ENCODE measurements around the gene PRKCZ. TPM values are rescaled to one million over a fixed set of nuclear protein-coding genes. Genes with fewer than 3 reads are reported as not detected.

PRKCZ gene
- total RNA-seq, 1 experiment from 2014 or later: 56.8 TPM

DNA sequence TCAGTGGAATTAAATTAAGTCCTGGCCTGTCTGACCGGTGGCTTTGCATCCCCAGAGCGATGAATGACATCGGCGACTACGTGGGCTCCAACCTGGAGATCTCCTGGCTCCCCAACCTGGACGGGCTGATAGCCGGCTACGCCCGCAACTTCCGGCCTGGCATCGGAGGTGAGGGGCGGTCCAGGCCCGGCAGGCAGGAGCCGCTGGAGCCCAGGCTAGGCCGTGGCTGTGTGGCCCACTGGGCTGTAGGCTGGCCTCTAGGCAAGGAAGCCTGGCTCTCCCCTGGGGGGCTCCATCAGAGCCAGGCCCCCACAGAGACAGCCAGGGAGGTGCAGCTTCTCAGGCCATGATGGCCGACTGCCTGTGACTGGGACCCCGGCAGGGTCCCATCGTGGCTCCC, 25.3 kb upstream of the PRKCZ start:
- Histone ChIP-seq H3K9me3 (ENCODE audit: low read length) (no peaks in the 10 kb centered on the region), H3K9me2 (replicated peaks; ENCODE audit: low read length) (no peaks in the 10 kb centered on the region), H3F3A (ENCODE audit: low read length, unreplicated experiment) (no peaks in the 10 kb centered on the region), H3K36me3 (ENCODE audit: low read depth, low read length) (no peaks in the 10 kb centered on the region), H3K27me3 (ENCODE audit: low read length) (peaks cover 27% of the 10 kb centered on the region), H4K20me1 (ENCODE audit: low read length) (no peaks in the 10 kb centered on the region), H3K27ac (ENCODE audit: low read length) (no peak overlapping the region), H3K4me3 (ENCODE audit: low read length) (no peak overlapping the region), H3K4me2 (ENCODE audit: low read length) (no peak overlapping the region), H2AFZ (ENCODE audit: low read length) (no peak overlapping the region), H3K79me2 (ENCODE audit: low read length) (no peaks in the 10 kb centered on the region), H3K4me1 (ENCODE audit: insufficient read depth, low read length) (no peaks in the 10 kb centered on the region), H3K9ac (ENCODE audit: low read length) (no peak overlapping the region)
- CTCF ChIA-PET: no interaction called here
- intact Hi-C loops (cut with micrococcal nuclease): no loop called here
- POLR2A ChIA-PET (ENCODE audit: unreplicated experiment): no interaction called here
- BruUV-seq (replicated peaks): no TSS peak
- TF ChIP-seq CTCF (conservative IDR thresholded peaks at IDR 0.05; ENCODE audit: low read depth, low read length) (no peak), EZH2 (IDR thresholded peaks at IDR 0.05; ENCODE audit: low read length, unreplicated experiment) (no peak), EZH2phosphoT487 (IDR thresholded peaks at IDR 0.05; ENCODE audit: borderline replicate concordance, low read length) (no peak)
- ATAC-seq (no peak), DNase-seq (no peak)

- H3F3A ChIP-seq (ENCODE audit: low read length, unreplicated experiment): no peaks in the 10 kb centered on the region
- ChIA-PET CTCF (no interaction called here), POLR2A (ENCODE audit: unreplicated experiment) (no interaction called here)
- no peaks in the 10 kb centered on the region for H3K79me2 ChIP-seq (ENCODE audit: low read length)
- peaks cover 21% of the 10 kb centered on the region for H3K27me3 ChIP-seq (ENCODE audit: low read length)
- no peaks in the 10 kb centered on the region for H3K36me3 ChIP-seq (ENCODE audit: low read depth, low read length)
- ATAC-seq (no peak), DNase-seq (no peak)
- intact Hi-C loops (cut with micrococcal nuclease): no loop called here
- H3K4me1 ChIP-seq (ENCODE audit: insufficient read depth, low read length): no peaks in the 10 kb centered on the region
- no peak overlapping the region for H2AFZ ChIP-seq (ENCODE audit: low read length)
- no peaks in the 10 kb centered on the region for H3K9me2 ChIP-seq (replicated peaks; ENCODE audit: low read length)
- H3K9me3 ChIP-seq (ENCODE audit: low read length): no peaks in the 10 kb centered on the region
- no peaks in the 10 kb centered on the region for H4K20me1 ChIP-seq (ENCODE audit: low read length)
- no peak overlapping the region for H3K4me3 ChIP-seq (ENCODE audit: low read length)
- no peak overlapping the region for H3K9ac ChIP-seq (ENCODE audit: low read length)
- H3K4me2 ChIP-seq (ENCODE audit: low read length): no peak overlapping the region
- TF ChIP-seq EZH2phosphoT487 (IDR thresholded peaks at IDR 0.05; ENCODE audit: borderline replicate concordance, low read length): no peak
- TF ChIP-seq CTCF (conservative IDR thresholded peaks at IDR 0.05; ENCODE audit: low read depth, low read length): no peak
- no peak for TF ChIP-seq EZH2 (IDR thresholded peaks at IDR 0.05; ENCODE audit: low read length, unreplicated experiment)
- BruUV-seq (replicated peaks): no TSS peak
- no peak overlapping the region for H3K27ac ChIP-seq (ENCODE audit: low read length)
Observed at GRCh38 chr1:2025491-2025981, 24.7 kb upstream of the PRKCZ start.

GRCh38 chr1:2027961-2028583, 22.1 kb upstream of the PRKCZ start:
- no peaks in the 10 kb centered on the region for H3K4me1 ChIP-seq (ENCODE audit: insufficient read depth, low read length)
- ChIA-PET POLR2A (ENCODE audit: unreplicated experiment) (no interaction called here), CTCF (no interaction called here)
- intact Hi-C loops (cut with micrococcal nuclease): no loop called here
- H3K36me3 ChIP-seq (ENCODE audit: low read depth, low read length): no peaks in the 10 kb centered on the region
- BruUV-seq (replicated peaks): no TSS peak
- no peaks in the 10 kb centered on the region for H4K20me1 ChIP-seq (ENCODE audit: low read length)
- no peak for DNase-seq
- no peaks in the 10 kb centered on the region for H3K79me2 ChIP-seq (ENCODE audit: low read length)
- H3K27me3 ChIP-seq (ENCODE audit: low read length): 0 out of 2 replicates have a peak, but pooled peaks cover 3% of the 10 kb centered on the region
- no peaks in the 10 kb centered on the region for H3F3A ChIP-seq (ENCODE audit: low read length, unreplicated experiment)
- H3K9me3 ChIP-seq (ENCODE audit: low read length): no peaks in the 10 kb centered on the region
- no peaks in the 10 kb centered on the region for H3K9me2 ChIP-seq (replicated peaks; ENCODE audit: low read length)
- TF ChIP-seq EZH2 (IDR thresholded peaks at IDR 0.05; ENCODE audit: low read length, unreplicated experiment): no peak
- TF ChIP-seq CTCF (conservative IDR thresholded peaks at IDR 0.05; ENCODE audit: low read depth, low read length): no peak
- TF ChIP-seq EZH2phosphoT487 (IDR thresholded peaks at IDR 0.05; ENCODE audit: borderline replicate concordance, low read length): no peak
- no peak overlapping the region for H2AFZ ChIP-seq (ENCODE audit: low read length)
- no peak overlapping the region for H3K4me2 ChIP-seq (ENCODE audit: low read length)
- no peak overlapping the region for H3K9ac ChIP-seq (ENCODE audit: low read length)
- H3K4me3 ChIP-seq (ENCODE audit: low read length): no peak overlapping the region
- H3K27ac ChIP-seq (ENCODE audit: low read length): no peak overlapping the region
- ATAC-seq: no peak

Measured in PC-3 (cell line).